Parathyroid adenoma (tissue), 2 donors: Measurements from ENCODE around the gene SHKBP1.
"Not testable (repeated sequence)": the region's sequence is repeated elsewhere in the genome, so short reads cannot be mapped to it uniquely, and the experiment has no call there.

ENCODE experiments used
- H2AFZ ChIP-seq: fragments of 300-600 bp; sonication (generic); one replicate; pipeline ENCODE4 v1.7.0; 2017; ENCODE audit warnings: antibody characterized with exemption, mild to moderate bottlenecking
- H3K27ac ChIP-seq: fragments of 300-600 bp; sonication (generic); one replicate; pipeline ENCODE4 v1.7.0; 2017
- H3K27me3 ChIP-seq: fragments of 300-600 bp; sonication (generic); one replicate; pipeline ENCODE4 v1.7.0; 2017; ENCODE audit warnings: low read length; ENCODE audit not compliant: control insufficient read depth, insufficient read depth
- H3K36me3 ChIP-seq: fragments of 300-600 bp; sonication (generic); one replicate; pipeline ENCODE4 v1.7.0; 2017; ENCODE audit warnings: low read length; ENCODE audit not compliant: control insufficient read depth, insufficient read depth
- H3K4me1 ChIP-seq: fragments of 300-600 bp; sonication (generic); one replicate; pipeline ENCODE4 v1.7.0; 2017; ENCODE audit warnings: control low read depth
- H3K4me2 ChIP-seq: fragments of 300-600 bp; sonication (generic); one replicate; pipeline ENCODE4 v1.7.0; 2017; ENCODE audit warnings: low read length
- H3K4me3 ChIP-seq: fragments of 300-600 bp; sonication (generic); one replicate; pipeline ENCODE4 v1.7.0; 2017; ENCODE audit warnings: low read depth, low read length
- H3K79me2 ChIP-seq: fragments of 300-600 bp; sonication (generic); one replicate; pipeline ENCODE4 v1.7.0; 2017; ENCODE audit warnings: control low read depth
- H3K9ac ChIP-seq: fragments of 300-600 bp; sonication (generic); one replicate; pipeline ENCODE4 v1.7.0; 2017; ENCODE audit warnings: mild to moderate bottlenecking
- H3K9me3 ChIP-seq: fragments of 300-600 bp; sonication (generic); one replicate; pipeline ENCODE4 v1.7.0; 2017; ENCODE audit warnings: low read length; ENCODE audit not compliant: control insufficient read depth
- TF ChIP-seq, protein P1 (sequence below): fragments of 300-600 bp; sonication (generic); IDR thresholded peaks from one replicate; pipeline ENCODE4 v1.7.0; 2017; ENCODE audit warnings: antibody characterized with exemption, mild to moderate bottlenecking
- donor health status: primary hyperparathyroidism.

Gene SHKBP1

DNA sequence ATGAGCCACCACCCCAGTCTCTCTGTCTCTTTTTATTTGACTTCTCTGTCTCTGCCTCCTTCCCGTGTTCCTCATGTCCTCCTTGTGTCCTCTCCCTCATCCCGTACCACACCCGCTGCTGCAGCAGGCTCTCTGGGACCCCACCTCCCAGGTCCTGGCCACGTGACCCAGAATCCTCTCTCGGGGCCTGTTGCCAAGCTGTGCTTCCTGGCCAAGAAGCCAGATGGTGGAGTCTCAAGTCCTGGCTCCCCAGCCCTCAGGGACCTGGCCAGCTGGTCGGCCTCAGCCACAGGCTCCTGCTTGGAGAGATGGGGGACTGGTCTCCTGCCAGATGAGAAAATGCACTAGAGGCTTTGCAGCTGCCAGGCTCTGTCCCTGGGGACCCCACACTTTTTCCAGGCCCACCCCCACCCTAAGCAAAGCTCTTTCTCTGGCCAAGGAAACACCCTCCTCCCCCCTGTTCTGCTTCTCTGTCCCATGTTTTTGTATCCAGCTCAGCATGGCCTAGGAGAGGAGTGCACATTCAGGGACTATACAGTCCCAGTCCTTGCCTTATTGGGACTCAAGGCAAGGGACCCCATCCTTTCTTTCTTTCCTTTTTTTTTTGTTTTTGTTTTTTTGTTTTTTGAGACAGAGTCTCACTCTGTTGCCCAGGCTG is 34.3 kb upstream of the SHKBP1 start:
- no peaks in the 10 kb centered on the region for H3K4me1 ChIP-seq
- H2AFZ ChIP-seq: no peak overlapping the region
- H3K27ac ChIP-seq: no peak overlapping the region
- no peaks in the 10 kb centered on the region for H3K79me2 ChIP-seq
- H3K9me3 ChIP-seq: no peaks in the 10 kb centered on the region
- H3K4me2 ChIP-seq: no peak overlapping the region
- H3K36me3 ChIP-seq: no peaks in the 10 kb centered on the region
- no peak overlapping the region for H3K9ac ChIP-seq
- no peaks in the 10 kb centered on the region for H3K27me3 ChIP-seq
- TF ChIP-seq, protein P1, sequence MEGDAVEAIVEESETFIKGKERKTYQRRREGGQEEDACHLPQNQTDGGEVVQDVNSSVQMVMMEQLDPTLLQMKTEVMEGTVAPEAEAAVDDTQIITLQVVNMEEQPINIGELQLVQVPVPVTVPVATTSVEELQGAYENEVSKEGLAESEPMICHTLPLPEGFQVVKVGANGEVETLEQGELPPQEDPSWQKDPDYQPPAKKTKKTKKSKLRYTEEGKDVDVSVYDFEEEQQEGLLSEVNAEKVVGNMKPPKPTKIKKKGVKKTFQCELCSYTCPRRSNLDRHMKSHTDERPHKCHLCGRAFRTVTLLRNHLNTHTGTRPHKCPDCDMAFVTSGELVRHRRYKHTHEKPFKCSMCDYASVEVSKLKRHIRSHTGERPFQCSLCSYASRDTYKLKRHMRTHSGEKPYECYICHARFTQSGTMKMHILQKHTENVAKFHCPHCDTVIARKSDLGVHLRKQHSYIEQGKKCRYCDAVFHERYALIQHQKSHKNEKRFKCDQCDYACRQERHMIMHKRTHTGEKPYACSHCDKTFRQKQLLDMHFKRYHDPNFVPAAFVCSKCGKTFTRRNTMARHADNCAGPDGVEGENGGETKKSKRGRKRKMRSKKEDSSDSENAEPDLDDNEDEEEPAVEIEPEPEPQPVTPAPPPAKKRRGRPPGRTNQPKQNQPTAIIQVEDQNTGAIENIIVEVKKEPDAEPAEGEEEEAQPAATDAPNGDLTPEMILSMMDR: no peak
- no peak overlapping the region for H3K4me3 ChIP-seq

DNA sequence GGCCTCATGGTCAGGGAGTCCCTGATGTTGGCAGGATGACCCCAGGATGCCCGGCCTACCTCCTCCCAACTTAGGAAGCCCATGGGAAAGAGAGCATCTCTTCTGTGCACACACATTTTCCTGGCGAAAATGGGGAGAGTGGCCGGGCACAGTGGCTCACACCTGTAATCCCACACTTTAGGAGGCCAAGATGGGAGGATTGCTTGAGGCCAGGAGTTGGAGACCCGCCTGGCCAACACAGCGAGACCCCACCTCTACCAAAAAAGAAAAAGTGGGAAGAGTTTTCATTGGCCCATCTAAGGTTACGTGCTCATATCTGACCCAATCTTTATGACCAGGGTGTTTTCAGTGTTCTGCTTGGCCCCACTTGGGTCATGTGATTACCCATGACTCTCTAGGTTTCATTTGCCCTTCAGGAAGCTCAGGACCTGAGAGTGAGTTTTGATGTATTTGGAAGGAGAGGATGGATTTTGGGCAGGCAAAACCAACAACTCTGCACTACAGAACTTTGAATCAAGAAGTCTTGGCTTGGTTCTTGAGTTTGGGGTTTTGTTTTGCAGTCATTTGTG is 33.6 kb upstream of the SHKBP1 start:
- no peaks in the 10 kb centered on the region for H3K36me3 ChIP-seq
- TF ChIP-seq, protein P1: no peak
- H3K4me2 ChIP-seq: no peak overlapping the region
- H3K4me1 ChIP-seq: no peaks in the 10 kb centered on the region
- no peaks in the 10 kb centered on the region for H3K79me2 ChIP-seq
- no peak overlapping the region for H3K4me3 ChIP-seq
- H3K27me3 ChIP-seq: no peaks in the 10 kb centered on the region
- H3K27ac ChIP-seq: no peak overlapping the region
- H3K9ac ChIP-seq: no peak overlapping the region
- no peaks in the 10 kb centered on the region for H3K9me3 ChIP-seq
- H2AFZ ChIP-seq: no peak overlapping the region

DNA sequence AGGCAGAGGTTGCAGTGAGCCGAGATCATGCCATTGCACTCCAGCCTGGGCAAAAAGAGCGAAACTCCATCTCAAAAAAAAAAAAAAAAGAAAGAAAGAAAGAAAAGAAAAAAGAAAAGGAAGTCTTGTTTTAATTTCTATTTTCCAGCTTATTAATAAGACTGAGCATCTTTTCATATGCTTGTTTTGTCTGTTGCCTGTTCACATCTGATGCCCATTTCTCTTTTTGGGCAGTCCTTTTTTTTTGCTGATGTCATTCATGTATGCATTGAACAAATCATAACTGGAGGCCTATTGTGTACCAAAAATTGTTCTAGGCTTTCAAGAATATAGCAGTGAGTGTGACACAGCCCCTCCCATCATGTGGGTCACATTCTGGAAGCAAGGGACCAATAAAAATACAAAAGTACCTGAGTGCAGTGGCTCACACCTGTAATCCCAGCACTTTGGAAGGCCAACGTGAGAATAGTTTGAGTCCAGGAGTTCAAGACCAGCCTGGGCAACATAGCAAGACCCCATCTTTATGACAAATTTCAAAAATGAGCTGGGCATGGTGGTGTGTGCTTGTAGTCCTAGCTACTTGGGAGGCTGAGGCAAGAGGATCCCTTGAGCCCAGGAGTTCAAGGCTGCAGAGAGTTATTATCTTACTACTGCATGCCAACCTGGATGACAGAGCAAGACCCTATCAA is 30.4 kb upstream of the SHKBP1 start:
- not testable (repeated sequence) for H3K4me2 ChIP-seq, H3K9me3 ChIP-seq, H3K27me3 ChIP-seq, H3K36me3 ChIP-seq, H2AFZ ChIP-seq, H3K9ac ChIP-seq, H3K79me2 ChIP-seq, H3K4me1 ChIP-seq, H3K27ac ChIP-seq, H3K4me3 ChIP-seq

DNA sequence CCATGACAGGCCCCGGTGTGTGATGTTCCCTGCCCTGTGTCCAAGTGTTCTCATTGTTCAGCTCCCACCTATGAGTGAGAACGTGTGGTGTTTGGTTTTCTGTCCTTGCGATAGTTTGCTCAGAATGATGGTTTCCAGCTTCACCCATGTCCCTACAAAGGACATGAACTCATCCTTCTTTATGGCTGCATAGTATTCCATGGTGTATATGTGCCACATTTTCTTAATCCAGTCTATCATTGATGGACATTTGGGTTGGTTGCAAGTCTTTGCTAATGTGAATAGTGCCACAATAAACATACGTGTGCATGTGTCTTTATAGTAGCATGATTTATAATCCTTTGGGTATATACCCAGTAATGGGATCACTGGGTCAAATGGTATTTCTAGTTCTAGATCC is 29.5 kb upstream of the SHKBP1 start:
- not testable (repeated sequence) for H3K4me2 ChIP-seq, H3K27ac ChIP-seq, H3K9me3 ChIP-seq, H2AFZ ChIP-seq, H3K4me3 ChIP-seq, H3K9ac ChIP-seq, H3K27me3 ChIP-seq, H3K4me1 ChIP-seq, H3K36me3 ChIP-seq, H3K79me2 ChIP-seq

DNA sequence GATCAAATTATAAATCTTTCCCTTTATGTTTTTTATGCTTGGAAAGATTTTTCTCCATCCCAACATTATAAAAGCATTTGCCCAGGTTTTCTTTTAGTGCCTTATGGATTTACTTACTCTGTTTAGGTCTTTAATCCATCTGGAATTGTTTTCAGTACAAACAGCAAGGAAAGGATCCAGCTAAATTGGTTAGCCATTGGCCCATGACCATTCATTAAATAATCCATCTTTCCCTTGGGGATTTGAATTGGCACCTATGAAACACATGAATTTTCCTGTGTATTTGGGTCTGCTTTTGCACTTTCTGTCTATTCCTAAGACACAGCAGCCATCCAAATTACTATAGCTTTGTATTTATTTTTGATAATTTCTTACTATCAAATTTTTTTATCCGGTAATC is 28.8 kb upstream of the SHKBP1 start:
- H3K27ac ChIP-seq: no peak overlapping the region
- TF ChIP-seq, protein P1: no peak
- H3K9me3 ChIP-seq: no peaks in the 10 kb centered on the region
- no peaks in the 10 kb centered on the region for H3K27me3 ChIP-seq
- H3K4me1 ChIP-seq: no peaks in the 10 kb centered on the region
- H2AFZ ChIP-seq: no peak overlapping the region
- H3K4me3 ChIP-seq: no peak overlapping the region
- H3K36me3 ChIP-seq: no peaks in the 10 kb centered on the region
- peaks cover 3% of the 10 kb centered on the region for H3K79me2 ChIP-seq
- no peak overlapping the region for H3K9ac ChIP-seq
- H3K4me2 ChIP-seq: no peak overlapping the region
